Heart left ventricle (tissue), 13 donors: ENCODE data around the gene SULT4A1.

Experiments
- CTCF ChIP-seq, 12 donors: fragments of 200-600 bp; sonication (generic) in 4 of 12; IDR thresholded peaks; one replicate each; pipeline versions ENCODE4 v1.5.0 to v1.8.0; 2018 to 2022; ENCODE audit warnings: antibody characterized with exemption in 12 of 12, mild to moderate bottlenecking in 5 of 12
- POLR2A ChIP-seq, 2 donors: fragments of 450-650 bp; IDR thresholded peaks; one replicate each; pipeline ENCODE4 v1.6.1; 2017; ENCODE audit warnings: antibody characterized with exemption in 2 of 2, mild to moderate bottlenecking in 2 of 2, moderate library complexity in 2 of 2
- donor health status: ischemic (EF 13 %, LVEDD 7.1; RV severe dilation, severe dysfunction).
- donor health status: DM: no; HTN: yes; CAD: no.
- donor health status: DM: no; HTN: no; CAD: no.
- donor health status: ischemic (EF 25% LVEDD 6.9; RV normal size, moderate dysfunction).
- donor health status: ischemic (EF 25% LVEDD 5.7; RV mildly dilated, moderate dysfunction).
- donor health status: ischemic (EF 35%, LVEDD 5.7; RV mildly dilated, moderate dysfunction).
- donor health status: nonischemic (EF 11% LVEDD 7.7; RV severe dilation, severe dysfunction).
- donor health status: DM: yes; HTN: yes; CAD: no.
- donor health status: PGD.
- donor health status: ischemic (EF 29% LVEDD 5.4; RV normal size, mild dysfunction).
- donor health status: nonischemic (EF 23%, LVEDD 6.1; RV moderate dilation, normal function).

GRCh38 chr22:43844560-43845545 is 17.5 kb downstream of the SULT4A1 start:
- TF ChIP-seq CTCF (IDR thresholded peaks at IDR 0.05), result no peak
- TF ChIP-seq POLR2A (IDR thresholded peaks at IDR 0.05), result no peak
